ENCODE measurements around the gene GSTO2.

GSTO2 gene

DNA sequence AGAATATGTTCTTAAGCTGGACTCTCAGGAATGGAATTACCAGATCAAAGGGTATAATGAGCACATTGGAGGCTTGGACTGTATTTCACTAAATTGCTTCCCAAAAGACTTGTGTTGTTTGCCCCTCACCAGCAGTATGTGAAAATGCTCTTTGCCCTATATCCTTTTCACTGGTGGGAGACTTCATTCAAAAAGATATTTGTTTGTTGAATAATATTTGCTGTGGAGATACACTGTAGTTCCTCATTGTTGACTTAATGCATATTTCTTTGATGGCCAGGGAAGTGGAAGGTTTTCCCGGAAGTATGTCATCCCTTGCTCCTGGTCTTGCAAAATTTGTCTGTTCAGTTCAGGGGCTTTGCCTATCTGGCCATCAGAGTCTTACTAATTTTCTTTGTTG, 19.4 kb downstream of the GSTO2 start:
- DNase-seq = no peak

DNA sequence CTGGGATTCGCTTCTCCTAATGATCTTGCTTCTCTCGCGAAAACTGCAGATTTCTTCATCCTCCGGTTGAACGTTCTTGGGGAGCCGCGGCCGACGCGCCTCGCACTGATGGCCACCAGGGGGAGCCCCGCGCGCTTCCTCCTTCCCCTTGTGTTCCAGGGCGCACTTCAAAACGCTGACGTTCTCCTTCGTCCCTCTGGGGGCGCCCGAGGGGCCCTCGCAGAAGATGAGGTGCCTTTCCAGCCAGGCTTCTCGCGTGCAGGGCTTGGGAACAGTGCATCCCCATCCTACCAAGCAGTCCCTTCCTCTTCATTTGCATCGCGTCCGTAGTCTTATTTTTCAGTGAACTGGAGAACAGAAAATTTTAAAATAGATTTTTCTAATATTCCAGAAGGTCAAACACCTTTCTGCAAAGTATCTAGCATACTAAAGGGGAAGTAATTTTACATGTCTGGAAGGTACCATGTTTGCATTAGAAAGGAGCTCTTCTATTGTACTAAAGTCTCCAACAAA, 22.5 kb downstream of the GSTO2 start:
- DNase-seq = peak; percentile 86 to 87

DNA sequence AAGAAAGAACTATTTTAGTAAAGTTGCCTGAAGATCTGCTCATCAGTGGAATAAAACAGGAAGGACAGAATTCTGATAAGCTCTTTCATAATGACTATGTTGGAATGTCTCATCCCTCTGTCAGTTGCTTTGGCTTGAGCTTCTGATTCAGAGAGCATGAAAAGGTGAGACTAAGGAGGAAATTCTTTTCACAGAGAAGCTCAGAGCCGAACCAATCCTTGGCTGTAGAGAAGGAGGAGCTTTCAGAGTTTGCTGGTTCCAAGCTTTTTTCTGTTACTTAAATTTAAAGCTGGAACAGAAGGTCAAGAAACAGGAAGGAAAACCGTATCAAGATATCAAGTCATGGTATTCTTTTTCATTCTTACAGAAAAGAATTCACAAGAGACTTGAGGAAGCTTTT, 24.0 kb downstream of the GSTO2 start:
- DNase-seq = no peak

DNA sequence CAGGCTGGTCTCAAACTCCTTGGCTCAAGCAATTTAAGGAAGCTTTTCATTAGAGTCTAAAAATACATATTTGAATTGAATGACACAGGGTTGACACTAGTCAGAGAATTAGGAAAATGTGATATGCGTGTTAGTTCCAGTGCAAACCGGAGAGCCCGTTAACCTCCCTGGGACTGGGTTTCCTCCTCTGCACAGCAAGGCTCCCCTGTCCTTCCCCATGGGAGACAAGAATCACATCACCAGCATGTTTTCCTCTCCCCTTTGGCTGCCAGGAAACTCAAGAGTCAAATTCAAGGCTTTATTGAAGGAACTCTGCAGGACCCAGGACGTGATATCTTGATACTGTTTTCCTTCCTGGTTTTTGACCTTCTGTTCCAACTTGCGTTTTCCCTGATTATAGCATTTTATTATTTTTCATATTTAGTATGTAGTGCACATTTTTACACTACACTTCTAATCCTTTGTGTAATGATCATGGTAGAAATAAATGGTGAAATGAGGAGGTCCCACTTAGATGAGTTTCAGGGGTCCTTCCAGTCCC, 24.9 kb downstream of the GSTO2 start:
- DNase-seq = no peak

DNA sequence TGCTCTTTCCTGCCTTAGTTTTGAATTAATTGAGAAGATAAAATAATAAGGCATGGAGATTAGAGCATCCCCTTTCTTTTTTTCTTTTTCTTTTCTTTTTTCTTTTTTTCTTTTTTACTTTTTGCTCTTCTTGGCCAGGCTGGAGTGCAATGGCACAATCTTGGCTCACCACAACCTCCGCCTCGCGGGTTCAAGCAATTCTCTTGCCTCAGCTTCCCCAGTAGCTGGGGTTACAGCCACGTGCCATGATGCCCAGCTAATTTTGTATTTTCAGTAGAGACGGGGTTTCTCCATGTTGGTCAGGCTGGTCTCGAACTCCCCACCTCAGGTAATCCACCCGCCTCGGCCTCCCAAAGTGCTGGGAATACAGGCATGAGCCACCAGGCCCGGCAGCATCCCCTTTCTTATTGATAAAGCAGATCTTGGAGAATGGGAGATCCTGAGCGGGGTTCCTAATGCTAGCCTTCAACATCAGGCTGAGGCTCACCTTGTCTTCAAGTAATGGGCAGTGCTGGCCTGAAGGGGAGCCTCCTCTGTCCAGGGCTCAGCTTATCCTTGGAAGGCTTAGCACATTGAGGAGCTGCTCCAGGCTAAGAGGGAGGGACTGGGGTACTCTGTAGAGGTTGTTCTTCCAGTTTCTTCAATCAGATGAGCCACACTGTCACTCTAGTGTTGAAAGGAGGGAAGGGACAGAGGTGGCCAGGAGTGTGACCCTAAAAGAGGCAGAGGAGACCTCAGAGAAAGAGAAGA, 27.9 kb downstream of the GSTO2 start:
- no peak for DNase-seq

DNA sequence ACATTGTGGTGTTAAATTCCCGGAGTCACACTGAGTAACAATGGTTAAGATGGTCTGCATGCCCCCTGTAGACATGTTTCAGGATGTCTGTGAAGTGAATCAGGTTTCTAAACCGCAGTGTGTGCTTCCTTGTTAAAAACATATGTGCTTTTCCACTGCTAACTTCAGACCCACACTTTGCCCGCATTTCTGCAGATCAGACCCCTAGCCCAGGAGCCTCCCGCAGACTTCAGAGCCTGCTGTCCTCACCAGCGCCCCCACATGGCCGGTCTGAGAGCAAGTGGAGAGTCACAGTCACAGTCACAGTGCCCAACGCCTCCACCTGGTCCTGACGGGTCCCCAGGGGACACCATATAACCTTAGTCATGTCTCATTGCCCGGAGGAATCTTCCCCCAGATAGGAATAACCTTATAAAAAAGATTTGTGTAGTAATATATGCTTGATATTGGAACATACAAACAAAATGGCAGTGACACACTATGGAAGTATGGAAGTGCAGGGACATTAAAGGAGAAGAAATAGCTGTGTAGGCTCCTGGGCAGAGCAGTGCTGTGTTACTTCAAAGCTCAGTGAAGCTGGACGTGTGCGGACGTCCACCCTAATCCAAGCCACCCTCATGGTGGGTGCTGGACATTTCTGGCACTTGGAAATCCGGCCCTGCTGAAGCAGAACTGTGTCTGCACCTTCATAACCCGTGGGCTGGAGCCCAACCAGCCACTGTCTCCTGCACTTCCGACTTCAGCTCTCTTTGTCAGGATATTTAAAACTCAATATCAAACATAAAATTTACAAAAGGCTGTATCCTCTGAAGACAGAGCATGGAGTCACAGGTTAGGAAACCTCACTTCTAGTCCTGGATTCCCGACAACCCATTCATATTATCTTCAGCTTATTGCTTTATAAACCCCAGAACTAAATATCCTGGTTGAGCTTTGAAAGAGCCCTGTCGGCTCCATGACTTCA, 29.0 kb downstream of the GSTO2 start:
- no peak for DNase-seq

DNA sequence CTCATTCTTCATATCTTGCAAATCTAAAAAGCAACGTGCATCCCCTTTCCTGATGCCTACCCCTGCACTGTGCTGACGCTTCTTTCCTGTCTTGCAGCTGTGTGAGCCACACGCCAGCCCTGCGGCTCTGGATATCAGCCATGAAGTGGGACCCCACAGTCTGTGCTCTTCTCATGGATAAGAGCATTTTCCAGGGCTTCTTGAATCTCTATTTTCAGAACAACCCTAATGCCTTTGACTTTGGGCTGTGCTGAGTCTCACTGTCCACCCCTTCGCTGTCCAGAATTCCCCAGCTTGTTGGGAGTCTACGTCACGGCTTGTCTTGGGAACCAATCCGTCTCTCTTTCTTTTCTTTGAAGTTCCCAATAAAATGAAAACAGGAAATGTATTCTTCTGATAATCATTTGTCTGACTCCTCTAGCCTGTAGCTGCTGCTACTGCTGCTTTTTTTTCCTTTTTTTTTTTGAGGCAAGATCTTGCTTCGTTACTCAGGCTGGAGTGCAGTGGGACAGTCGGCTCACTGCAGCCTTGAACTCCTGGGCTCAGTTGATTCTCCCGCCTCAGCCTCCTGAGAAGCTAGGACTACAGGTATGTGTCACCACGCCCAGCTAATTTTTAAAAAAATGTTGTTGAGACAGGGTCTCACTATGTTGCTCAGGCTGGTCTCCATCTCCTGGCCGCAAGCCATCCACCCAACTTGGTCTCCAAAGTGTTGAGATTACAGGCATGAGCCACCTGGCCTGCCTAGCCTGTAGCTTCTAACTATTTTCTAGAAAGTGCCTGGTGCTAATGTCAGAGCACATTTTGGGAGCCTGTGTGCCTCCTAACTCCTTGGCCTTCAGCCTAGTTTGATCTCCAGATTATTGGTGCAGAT, 30.3 kb downstream of the GSTO2 start:
- DNase-seq = no peak

DNA sequence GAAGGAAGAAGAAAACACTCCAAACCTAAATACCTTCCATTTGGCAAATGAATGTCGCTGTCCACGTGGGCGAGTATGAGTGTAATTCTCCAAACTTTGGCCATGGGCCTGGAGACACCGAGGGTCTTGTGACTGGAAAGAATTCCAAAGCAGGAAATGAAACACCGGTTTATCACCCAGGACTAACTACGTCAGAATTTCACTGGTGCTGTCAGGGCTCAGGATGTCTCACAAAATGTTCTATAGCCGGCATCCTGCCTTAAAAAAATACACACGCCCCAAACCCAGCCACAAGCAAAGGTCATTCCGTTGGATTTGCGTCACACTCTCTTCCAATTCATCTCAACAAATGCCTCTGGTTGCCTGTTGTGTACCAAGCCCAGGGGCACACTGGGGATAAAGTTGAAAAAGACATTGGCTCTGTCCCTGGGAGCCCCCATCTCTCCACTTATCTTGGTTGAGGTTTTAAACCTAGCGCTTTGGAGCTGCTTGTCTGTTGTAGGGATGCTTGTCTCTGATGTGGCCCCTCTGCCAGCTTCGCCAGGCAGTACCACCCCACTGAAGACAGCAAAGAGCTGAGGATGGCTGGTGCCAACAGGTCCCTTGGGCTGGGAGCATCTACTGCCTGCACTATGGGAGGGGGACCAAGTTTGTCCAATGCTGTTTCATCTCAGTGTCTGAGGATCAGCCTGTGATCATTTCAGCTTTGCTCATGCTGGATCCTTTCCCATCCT, 31.2 kb downstream of the GSTO2 start:
- DNase-seq = no peak

DNA sequence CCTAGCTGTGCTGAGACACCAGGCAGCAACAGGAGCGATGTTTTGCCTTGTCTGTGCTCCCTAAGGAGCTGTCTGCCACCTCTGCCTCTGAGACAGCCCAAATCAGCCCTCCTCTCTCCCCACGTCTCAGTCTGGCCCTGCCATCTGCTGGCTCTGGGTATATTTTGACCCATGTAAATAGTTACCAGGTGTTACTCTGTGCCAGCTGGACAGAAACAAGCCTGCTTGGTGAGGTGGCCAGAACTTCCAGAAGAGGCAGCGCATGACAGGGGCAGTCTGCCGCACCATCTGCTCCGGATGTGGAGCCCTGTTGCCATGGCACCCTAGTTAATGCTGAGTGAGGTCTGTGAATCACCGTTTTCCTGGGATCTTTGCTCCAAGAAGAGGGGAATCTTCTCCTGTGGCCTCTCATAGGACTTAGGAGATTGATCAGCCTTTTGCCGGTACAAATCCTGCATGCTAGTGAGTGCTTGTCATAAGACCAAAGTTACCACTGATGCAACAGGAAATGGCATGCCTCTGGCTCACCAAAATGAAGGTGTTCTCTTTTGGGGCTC, 31.8 kb downstream of the GSTO2 start:
- DNase-seq = no peak

DNA sequence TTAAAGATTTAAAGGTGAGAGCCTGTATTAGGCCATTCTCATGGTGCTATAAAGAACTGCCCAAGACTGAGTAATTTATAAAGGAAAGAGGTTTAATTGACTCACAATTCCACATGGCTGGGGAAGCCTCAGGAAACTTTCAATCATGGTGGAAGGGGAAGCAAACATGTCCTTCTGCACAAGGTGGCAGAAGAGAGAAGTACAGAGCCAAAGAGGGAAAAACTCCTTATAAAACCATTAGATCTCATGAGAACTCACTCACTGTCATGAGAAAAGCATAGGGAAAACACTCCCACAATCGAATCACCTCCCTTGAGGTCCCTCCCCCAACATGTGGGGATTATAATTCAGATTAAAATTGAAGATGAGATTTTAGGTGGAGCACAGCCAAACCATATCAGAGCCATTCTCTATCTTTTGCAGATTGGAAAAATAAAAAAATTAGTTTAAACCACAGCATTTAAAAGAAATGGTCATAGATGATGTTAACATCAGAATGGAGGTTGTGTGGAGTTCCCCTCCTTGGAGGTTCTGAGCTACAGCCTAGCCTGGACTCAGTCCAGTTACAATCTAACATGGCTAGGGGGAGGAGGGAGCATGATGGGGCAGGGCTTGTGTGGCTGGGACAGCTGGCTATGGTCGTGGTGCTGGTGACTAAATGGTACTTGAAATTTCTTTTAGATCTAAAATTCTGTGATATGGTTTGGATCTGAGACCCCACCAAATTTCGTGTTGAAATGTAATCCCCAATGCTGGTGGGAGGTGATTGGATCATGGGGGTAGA, 33.1 kb downstream of the GSTO2 start:
- no peak for DNase-seq

DNA sequence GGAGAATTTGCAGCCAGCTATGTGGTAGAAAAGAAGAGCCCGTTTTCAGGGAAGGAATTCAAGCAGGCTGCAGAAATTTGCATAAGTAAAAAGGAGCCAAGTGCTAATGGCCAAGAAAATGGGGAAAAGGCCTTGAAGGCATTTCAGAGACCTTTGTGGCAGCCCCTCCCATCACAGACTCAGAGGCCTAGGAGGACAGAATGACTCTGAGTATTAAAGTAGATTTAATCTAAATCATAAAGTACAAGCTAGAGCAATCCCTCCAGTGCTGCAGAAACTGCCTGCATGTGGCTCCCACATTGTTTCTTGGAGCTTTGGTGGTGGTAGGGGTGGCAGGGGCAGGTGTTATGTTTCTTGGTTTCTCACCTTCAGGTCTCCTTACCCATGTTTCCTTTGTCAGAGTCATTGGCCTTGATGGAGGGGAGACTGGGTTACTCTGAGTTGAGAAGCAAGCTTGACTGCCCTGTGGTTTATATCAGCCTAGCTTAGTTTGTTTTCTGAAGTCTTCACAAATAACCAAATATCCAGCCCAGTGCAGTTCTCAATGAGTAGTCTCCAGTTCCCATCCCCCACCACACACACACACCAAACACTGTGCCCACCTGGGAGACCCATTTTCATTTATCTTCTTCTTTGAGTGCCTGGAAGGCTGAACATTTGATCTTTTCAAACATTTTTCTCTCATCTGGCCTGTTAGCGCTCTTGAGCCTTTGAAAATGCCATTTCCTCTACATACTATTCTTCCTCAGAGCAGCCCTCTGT, 34.8 kb downstream of the GSTO2 start:
- DNase-seq = no peak

DNA sequence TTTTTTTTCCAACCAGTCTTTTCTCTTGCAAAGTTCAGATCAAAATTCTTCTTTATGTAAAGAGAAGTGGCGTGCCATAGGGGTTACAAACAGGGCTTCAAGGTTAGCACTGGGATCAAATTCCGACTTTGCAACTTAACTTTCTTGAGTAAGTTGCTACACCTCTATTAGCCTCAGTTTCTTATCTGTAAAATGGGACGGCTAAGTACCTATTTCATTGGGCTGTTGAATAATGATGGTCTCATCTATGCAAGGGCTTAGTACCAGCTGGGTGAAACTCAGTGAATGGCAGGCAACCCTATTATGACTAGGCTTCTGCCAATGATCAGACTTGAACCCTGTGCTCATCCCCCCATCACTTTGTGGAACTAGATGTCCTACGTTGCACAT, 35.4 kb downstream of the GSTO2 start:
- DNase-seq = no peak

DNA sequence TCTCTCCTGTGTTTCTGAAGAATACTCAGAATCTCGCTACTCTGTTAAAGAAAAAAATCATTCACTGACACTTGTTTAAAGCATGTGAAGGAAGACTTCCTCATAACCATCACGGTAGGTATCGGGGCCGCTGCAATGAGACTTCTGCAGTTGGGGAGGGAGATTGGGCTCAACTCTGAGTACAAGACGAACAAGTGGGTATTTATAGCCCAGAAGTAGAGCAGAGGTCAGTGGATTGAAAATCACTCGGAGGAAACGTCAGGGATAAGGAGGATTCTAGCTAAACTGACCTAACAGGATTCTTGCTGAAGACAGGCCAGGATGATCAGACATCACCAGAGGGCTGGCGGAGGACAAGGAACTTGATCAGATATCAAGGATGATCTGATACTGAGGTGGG, 35.9 kb downstream of the GSTO2 start:
- DNase-seq = no peak

DNA sequence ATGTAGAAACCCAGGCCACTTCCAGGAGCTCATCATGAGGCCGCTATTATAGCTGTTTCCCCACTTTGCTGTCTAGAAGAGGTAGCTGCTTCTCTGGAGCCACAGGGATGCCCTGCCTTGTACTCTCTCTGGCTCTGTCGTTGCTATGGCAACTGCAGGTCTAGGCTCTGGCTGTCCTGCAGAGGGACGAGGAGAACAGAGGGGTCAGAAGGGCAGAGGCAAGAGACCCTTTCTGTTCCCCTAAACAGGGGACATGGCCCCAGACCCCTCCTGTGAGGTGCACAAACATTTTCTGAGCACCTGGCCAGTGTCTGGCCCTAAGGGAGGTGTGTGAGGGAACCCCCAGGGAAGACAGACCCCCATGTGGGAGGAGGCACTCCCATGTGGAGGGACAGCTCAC, 37.9 kb downstream of the GSTO2 start:
- DNase-seq = no peak

DNA sequence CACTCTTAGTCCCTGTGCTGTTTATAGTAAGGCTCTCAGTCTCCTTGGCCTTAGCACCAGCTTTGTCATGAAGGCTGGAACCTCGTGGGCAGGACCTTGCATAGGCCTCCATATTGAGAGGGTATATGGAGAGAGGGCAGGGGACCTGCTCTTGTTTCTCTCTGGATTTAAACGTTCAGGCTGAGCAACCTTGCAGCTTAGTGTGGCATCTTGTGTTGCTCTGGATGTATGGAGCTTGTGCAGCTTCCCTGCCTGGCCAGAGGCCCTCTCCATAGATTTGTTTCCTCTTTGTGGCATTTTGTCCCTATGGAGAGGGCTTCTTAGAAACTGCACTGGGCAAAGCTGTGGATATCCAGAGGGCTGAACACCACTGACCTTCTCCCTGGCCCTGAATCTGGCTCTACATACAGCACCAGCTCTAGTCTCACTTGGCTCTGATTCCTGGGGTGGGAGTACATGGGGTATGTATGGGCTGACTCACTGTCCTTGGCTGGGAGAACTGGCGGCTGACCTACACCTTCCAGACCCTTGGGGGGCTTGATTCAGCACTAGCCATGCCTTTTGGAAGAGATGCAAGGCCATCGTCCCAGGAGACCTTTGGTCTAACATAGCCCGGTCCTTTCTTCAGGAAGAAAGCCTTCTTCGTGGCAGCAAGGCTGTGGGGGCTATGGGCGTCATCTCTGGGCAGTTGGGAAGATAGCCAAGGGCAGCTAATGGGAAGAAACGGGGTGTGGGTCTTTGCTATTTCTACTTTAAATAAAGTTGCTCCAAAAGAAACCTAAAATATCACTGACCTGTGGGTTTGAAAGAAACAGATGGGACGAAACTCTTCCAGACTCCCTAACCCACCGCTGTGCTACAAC, 38.8 kb downstream of the GSTO2 start:
- no peak for DNase-seq

DNA sequence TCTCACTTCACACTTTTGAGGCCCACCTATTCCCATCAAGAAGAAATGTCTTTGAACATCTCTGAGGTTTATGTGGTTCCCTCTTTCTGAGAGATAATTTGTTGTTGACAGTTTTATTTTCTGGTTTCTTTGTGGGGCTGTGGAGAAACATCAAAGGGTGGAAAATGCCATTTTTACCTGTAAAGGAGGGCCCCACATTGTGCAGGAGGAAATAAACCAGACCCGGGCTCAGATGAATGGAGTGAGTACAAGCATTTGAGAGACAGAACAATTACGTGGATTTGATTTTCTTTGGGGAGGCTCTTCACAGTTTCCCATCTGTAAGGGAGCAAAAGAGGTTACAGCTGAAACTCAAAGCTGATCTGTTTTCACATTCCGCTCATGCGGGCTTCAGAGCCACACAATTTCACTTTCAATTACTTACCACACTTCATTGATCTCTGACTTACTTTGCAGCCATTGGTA, 39.5 kb downstream of the GSTO2 start:
- no peak for DNase-seq

DNA sequence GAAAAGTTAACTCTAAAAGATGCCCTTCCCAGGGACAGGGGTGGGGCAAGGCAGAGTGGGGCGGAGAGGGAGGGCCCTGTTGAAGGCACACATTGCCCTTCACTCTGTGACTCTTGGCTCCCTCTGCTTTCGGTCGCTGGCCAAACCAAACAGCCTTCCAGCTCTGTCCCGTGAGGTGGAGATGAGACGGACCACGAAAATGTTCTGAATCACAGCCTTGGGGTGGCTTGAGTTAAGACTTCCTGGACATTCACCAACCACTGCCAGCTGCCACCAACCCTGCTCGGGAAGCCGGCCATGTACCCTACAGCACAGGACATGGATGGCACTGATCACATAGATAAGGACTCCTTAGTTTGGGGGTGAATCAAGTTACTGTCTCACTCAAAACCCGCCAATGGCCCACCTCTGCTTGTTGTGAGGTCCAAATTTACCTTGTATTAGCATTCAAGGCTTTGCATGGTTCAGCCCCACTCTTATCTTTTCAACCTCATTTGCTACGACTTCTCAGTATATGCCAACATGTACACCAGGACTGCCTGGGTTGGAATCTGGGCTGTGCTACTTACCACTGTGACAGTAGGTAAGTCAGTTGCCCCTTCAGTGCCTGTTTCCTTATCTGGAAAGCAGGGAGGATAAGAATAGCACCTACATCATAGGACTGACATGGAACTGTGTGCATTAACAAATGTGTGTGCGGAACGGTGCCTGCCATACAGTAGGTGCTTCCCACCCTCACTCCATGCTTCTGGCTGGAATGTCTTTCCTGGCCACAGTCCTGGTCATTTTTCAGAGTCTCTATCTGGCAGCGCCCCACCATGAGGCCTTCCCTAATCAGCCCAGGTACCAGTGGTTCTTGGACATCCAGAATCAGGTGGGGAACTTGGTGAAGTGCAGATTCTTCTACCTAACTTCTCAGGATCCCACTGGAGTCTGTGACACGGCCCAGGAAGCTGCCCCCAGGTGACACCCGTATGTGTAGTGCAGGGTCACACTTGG, 41.3 kb downstream of the GSTO2 start:
- no peak for DNase-seq

All from activated CD4-positive, alpha-beta T cell treated with anti-CD3 and anti-CD28 coated beads for 4 hours (primary cell).